ENCODE results near the gene RAB31.
A peak's percentile ranks its signal among the peaks of the same experiment; 100 is the strongest.

RAB31 gene

GRCh38 chr18:9737472-9738121 is 29.5 kb downstream of the RAB31 start:
- no peak for DNase-seq (ENCODE audit: low spot score)

GRCh38 chr18:9738266-9738969 is 30.3 kb downstream of the RAB31 start:
- DNase-seq (ENCODE audit: low spot score), result no peak

GRCh38 chr18:9739516-9739915 is 31.4 kb downstream of the RAB31 start:
- no peak for DNase-seq (ENCODE audit: low spot score)

GRCh38 chr18:9740071-9740470 is 32.0 kb downstream of the RAB31 start:
- no peak for DNase-seq (ENCODE audit: low spot score)

GRCh38 chr18:9741406-9741792 is 33.3 kb downstream of the RAB31 start:
- DNase-seq (ENCODE audit: low spot score), result no peak

GRCh38 chr18:9741793-9742523 is 33.9 kb downstream of the RAB31 start:
- DNase-seq (ENCODE audit: low spot score), result peak; percentile 43

- no peak for DNase-seq (ENCODE audit: low spot score)
Measured at GRCh38 chr18:9742524-9743131, 34.5 kb downstream of the RAB31 start.

GRCh38 chr18:9743200-9744016 is 35.3 kb downstream of the RAB31 start:
- peak; percentile 56 for DNase-seq (ENCODE audit: low spot score)

GRCh38 chr18:9746958-9747357 is 38.9 kb downstream of the RAB31 start:
- DNase-seq (ENCODE audit: low spot score), result no peak

GRCh38 chr18:9749611-9750010 is 41.5 kb downstream of the RAB31 start:
- no peak for DNase-seq (ENCODE audit: low spot score)

GRCh38 chr18:9750112-9750511 is 42.0 kb downstream of the RAB31 start:
- no peak for DNase-seq (ENCODE audit: low spot score)

- DNase-seq (ENCODE audit: low spot score), result no peak
Measured at GRCh38 chr18:9750606-9751304, 42.7 kb downstream of the RAB31 start.

- DNase-seq (ENCODE audit: low spot score), result no peak
Measured at GRCh38 chr18:9751371-9752031, 43.4 kb downstream of the RAB31 start.

- no peak for DNase-seq (ENCODE audit: low spot score)
Measured at GRCh38 chr18:9753846-9754245, 45.7 kb downstream of the RAB31 start.

- no peak for DNase-seq (ENCODE audit: low spot score)
Measured at GRCh38 chr18:9755110-9755509, 47.0 kb downstream of the RAB31 start.

- no peak for DNase-seq (ENCODE audit: low spot score)
Measured at GRCh38 chr18:9755615-9756014, 47.5 kb downstream of the RAB31 start.

- DNase-seq (ENCODE audit: low spot score), result no peak
Measured at GRCh38 chr18:9756271-9756932, 48.3 kb downstream of the RAB31 start.

- DNase-seq (ENCODE audit: low spot score), result no peak
Measured at GRCh38 chr18:9756933-9757470, 48.9 kb downstream of the RAB31 start.

- no peak for DNase-seq (ENCODE audit: low spot score)
Measured at GRCh38 chr18:9757827-9758621, 49.9 kb downstream of the RAB31 start.
